IPS-NIHi11 (cell line): ENCODE results near the gene SRCAP.
A peak's percentile ranks its signal among the peaks of the same experiment; 100 is the strongest.

Experiments used
- DNase-seq: peaks from one replicate; pipeline ENCODE4 v3.0.0; 2012; ENCODE audit warnings: mixed read lengths, low spot score

SRCAP gene

GRCh38 chr16:30758988-30759491 lies 60.1 kb downstream of the SRCAP start:
- DNase-seq, result no peak

- DNase-seq, result no peak
Observed at GRCh38 chr16:30760001-30760559, 61.1 kb downstream of the SRCAP start.

GRCh38 chr16:30760577-30761426 lies 61.8 kb downstream of the SRCAP start:
- no peak for DNase-seq

GRCh38 chr16:30761427-30761927 lies 62.5 kb downstream of the SRCAP start:
- peak; percentile 60 for DNase-seq

GRCh38 chr16:30761928-30762902 lies 63.2 kb downstream of the SRCAP start, which contains the start of the genes CFAP119 and RNF40:
Gene CFAP119 (minus strand): TSS chr16:30762062. CDS start chr16:30761748, 314 bp downstream.
Gene RNF40 (plus strand): TSS chr16:30762322. CDS start chr16:30762546, 224 bp downstream.
- peak; percentile 100 for DNase-seq

- no peak for DNase-seq
Observed at GRCh38 chr16:30762991-30763725, 64.2 kb downstream of the SRCAP start.

GRCh38 chr16:30764086-30764485 lies 65.1 kb downstream of the SRCAP start:
- no peak for DNase-seq

GRCh38 chr16:30764816-30765465 lies 66.0 kb downstream of the SRCAP start:
- no peak for DNase-seq

- no peak for DNase-seq
Observed at GRCh38 chr16:30766206-30766932, 67.4 kb downstream of the SRCAP start.

GRCh38 chr16:30766933-30767284 lies 67.9 kb downstream of the SRCAP start:
- DNase-seq, result no peak

GRCh38 chr16:30767767-30768465 lies 68.9 kb downstream of the SRCAP start:
- no peak for DNase-seq

- DNase-seq, result no peak
Observed at GRCh38 chr16:30768583-30769181, 69.7 kb downstream of the SRCAP start.

GRCh38 chr16:30769379-30770089 lies 70.6 kb downstream of the SRCAP start:
- no peak for DNase-seq

GRCh38 chr16:30771726-30772125 lies 72.8 kb downstream of the SRCAP start:
- no peak for DNase-seq

- no peak for DNase-seq
Observed at GRCh38 chr16:30773826-30774225, 74.9 kb downstream of the SRCAP start.

- no peak for DNase-seq
Observed at GRCh38 chr16:30774367-30775130, 75.6 kb downstream of the SRCAP start.

- no peak for DNase-seq
Observed at GRCh38 chr16:30775131-30775391, 76.1 kb downstream of the SRCAP start.
